ENCODE results near the gene RIOK2. TPM values are rescaled to one million over a fixed set of nuclear protein-coding genes. Genes with fewer than 3 reads are reported as not detected.
A peak's percentile ranks its signal among the peaks of the same experiment; 100 is the strongest.
"Not testable (repeated sequence)": the region's sequence is repeated elsewhere in the genome, so short reads cannot be mapped to it uniquely, and the experiment has no call there.

Gene RIOK2
- total RNA-seq (2014; rRNA removed; shearing (Covaris generic)), result 24.8 and 27.2 TPM in 2 replicates

DNA sequence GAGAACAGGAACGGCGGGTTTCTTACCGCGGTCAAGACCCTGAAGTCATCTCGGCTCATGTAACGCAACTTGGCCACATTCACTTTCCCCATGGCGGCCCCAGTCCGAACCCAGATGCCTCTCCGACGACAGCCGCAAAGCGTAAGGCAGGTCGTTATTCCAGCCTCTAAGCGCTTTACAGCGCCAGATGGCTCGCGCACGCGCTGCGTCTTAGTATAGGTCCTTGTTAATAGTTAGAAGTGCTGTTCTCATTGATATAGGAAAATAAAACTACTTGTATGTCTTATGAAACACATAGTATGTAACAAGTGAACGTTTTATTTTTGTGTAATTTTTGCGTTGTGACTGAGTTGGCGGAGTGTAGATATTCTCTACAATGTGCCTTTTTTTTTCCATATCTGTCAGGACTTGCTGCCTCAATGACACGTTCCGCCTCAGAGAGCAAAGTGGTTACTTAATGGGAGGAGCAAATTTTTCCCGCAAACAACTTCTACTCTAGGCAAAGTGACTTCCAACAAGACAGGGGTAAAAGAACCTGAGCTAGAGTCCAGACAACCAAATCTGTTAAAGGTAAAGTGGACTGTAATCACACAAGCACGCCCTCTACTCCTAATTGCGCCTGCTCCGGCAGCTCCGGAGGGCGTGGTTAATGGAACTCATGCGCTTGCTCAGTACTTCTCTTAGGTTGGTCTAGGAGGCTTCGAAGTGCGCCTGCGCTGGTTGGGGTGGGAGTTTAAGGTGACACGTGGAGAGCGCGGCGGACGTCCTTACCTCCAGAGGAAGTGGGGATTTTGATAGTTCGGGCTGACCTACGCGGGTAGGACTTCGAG lies at the start of gene RIOK2:
RIOK2 (minus strand) TSS at position 148 of the 830 bp plus-strand sequence; CDS start at position 92, 56 bp downstream.
- DNase-seq (ENCODE audit: low spot score), result peak; percentile 97

DNA sequence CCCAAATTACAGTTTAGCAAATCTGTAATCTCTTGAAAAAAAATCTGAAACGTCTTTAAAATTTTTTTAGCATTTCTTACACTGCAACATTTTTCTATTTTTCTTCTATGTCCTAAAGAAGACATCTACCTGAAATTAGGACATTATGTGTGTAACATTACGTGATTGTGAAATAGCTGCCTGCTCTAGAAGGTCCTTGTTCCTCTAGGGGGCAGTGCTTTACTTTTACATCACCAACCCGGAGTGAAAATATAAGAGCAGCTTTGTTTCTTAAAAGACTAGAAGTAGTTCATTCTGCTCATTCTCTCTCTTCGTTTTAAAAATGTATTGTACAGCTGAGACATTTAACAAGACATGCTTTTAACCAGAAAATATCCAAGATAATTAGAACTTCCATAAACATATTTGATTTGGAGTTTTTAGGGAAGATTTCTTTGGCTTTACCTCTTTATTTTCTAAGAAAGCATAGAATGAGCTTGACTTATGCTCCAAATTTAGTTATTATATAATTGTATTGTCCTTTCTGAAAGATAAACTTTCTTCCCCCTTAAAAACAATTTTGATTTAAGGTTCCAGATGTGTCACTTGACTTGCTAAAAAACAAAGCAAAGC lies 48.1 kb upstream of the RIOK2 start:
- peak; percentile 72 for DNase-seq (ENCODE audit: low spot score)

DNA sequence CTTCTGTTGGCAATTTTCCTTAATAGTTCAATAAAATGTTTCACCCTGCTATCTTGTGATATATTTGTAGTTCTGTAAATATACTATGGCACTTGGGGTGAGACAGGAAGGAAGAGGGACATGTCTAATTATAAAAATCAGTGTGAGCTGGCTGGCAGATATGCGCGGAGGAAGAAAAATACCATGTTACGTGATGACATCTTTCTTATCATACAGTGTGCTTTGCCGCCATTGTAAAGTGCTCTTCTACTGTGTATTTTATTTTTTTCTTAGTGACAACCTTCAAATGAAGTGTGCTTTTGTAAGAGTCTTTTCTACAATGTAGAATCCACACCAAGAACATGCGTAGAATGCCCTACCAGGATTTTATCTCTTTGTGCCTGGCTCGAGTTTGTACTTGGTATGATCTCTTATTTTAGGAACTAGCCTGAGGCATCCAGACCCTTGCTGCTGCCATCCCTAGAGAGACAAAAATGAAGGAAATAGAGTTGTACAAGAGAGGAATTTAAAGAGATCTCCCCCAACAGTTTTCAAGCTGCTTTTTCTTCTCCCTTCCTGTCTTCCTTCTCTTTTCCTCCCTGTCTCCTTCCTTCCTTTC lies 46.7 kb upstream of the RIOK2 start:
- DNase-seq (ENCODE audit: low spot score), result no peak

DNA sequence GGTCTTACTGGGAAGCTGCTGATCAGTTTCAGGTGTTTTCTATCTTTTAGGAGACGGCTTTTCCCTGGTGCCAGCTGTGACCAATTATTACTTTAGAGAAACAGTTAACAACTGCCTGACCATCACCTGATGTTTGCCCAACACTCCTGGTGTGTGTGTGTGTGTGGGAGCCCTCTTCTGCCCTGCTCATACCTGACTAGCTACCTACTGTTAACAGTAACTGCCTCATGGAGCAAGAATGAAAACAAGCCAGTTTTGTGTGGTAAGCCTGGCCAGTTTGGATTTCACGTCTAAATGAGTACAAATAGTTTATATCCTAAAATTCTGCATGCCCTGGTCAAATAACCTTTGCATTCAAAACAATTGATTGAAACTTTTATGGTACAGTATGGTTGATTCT lies 46.1 kb upstream of the RIOK2 start:
- no peak for DNase-seq (ENCODE audit: low spot score)

DNA sequence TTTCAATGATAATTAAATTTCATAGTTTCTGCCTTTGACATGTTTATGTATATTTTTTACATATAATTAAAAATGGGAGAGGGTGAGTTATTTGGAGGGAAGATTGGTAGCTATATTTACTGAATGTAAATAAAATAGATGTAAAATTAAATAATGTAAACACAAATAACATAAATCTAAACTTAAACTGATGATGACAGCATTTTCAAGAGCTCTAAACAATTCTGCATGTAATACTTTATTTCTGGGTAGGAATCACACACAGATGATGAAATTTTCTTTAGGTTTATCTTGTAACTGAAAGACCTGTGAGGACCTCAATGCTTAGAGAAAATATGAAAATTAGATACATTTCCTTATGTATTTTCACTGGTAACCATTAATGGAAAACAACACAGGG lies 42.2 kb upstream of the RIOK2 start:
- no peak for DNase-seq (ENCODE audit: low spot score)

DNA sequence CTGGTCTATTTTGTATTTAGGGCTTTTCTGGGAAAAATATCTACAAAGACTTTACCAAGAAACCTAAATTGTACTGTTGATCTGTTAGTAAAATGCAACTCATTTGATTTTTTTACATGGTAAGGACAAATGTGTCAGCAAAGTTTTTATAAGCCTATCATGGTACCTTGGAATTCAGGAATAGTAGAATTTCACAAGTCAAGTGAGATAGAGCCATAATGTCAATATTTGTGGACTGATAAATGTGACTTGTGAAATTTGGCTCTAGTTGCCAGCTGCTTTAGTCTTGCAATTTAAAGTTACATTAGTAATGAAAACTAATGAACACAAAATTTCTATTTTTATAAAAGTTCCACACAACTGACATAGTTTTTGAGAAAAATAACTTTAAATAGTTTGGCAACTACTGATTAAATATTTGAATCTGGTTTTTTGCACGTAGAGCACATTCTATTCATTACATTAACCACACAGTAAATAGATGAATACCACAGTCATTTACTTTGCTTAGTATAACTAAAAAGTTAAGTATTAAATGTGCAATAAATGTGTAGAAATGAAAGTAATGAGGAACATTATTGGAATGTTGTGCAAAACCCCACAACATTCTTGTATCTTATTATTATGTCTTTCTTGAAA lies 41.2 kb upstream of the RIOK2 start:
- no peak for DNase-seq (ENCODE audit: low spot score)

DNA sequence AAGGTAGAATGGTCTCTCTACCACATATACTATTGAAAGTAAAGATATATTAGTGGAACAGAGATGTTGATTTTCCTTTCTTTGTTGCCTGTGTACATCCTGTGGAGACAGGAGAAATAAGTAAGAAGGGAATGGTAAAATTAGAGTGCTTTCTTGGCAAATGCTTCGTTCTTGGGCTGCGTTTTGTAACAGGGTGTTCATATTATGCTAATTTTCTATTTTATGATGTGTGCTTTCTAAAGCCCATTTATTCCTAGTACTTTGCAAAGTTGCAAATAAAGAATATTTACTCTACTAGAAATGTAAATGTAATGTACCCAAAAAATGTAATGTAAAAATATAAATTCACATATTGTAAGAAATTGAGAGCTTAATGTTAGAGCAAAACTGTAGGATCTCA lies 40.5 kb upstream of the RIOK2 start:
- no peak for DNase-seq (ENCODE audit: low spot score)

DNA sequence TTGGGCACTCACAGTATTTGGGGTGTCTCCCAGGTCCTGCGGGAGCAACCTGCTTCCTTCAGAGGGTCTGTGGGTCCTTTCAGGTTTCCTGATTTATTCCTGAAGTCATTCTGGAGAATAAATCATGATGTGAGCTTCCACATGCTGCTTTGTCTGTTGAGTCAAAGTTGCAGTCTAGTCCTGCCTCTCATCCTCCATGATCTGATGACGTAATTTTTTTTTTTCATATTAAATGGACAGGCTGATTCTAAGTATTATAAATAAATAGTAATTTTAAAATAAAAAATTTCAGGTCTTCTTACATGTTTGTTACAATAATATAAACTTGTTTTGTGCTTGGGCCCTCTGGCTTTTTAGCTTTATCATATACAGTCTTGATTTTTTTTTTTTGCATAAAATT lies 26.3 kb upstream of the RIOK2 start:
- DNase-seq (ENCODE audit: low spot score), result no peak

DNA sequence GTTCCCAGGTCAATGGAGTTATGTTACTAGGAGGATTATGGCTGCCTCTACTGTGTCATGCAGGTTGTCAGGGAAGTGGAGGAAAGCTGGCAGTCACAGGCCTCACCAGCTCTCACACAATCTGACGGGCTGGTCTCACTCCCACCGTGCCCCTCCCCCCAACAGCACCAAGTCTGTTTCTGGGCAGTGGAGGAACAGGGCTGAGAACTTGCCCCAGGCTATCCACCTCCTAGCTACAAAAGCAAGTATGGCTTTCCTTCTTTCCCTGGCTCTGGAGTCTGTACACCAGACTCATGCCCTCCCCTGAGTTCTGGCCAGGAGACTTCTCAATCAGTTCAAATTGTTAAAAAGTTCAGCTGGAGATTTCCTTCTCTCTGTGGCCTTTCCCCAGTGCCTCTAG lies 25.7 kb upstream of the RIOK2 start:
- no peak for DNase-seq (ENCODE audit: low spot score)

DNA sequence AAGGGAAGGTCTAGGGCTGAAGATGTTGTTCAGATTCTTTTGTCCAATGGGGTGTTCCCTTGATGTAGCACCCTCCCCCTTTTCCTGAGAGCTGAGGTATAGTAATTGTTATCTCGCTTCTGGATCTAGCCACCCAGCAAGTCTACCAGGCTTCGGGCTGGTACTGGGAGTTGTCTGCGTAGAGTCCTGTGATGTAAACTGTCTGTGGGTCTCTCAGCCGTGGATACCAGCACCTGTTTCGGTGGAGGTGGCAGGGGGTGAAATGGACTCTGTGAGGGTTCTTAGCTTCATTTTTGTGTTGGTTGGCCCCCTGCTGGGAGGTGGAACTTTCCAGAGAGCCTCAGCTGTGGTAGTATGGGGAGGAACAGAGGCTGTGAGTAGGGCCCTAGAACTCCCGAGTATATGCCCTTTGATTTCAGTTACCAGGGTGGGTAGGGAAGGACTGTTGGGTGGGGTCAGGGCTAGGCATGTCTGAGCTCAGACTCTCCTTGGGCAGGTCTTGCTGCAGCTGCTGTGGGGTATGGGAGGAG lies 25.2 kb upstream of the RIOK2 start:
- no peak for DNase-seq (ENCODE audit: low spot score)

DNA sequence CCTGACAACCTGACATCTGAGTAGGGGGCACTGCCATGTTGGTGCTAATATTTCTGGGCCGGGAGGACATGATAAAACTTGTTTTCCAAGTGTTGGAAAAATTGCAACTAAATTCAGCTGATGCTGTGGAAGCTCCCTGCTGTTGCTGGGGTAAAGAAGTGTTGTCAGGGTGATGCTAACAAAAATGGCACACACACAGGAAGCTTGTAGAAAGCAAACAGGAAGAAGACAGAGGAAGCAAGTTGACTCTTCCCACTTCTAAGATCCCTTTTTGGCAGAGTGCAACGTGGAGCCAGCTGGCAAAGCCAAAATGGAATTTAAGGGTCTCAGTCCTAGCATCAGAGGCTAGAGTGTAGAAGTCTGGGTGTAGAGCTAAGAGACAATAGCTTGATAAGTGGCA lies 11.3 kb upstream of the RIOK2 start:
- DNase-seq (ENCODE audit: low spot score), result no peak

DNA sequence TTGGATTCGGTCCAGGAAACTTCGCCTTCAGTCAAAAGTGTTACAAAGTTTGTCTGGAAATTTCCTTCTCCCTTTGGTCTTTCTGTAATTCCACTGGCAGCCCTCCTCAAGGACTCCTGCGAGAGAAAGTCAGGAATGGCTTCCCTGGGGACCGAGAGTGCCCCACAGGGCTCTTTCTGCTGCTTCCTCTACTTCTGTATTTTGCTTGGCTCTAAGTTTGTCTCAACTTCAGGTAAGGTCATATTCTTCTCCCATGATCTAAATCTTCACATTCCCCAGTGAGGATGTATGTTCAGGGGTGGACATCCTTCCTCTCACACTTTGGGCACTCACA lies 10.3 kb upstream of the RIOK2 start:
- no peak for DNase-seq (ENCODE audit: low spot score)

DNA sequence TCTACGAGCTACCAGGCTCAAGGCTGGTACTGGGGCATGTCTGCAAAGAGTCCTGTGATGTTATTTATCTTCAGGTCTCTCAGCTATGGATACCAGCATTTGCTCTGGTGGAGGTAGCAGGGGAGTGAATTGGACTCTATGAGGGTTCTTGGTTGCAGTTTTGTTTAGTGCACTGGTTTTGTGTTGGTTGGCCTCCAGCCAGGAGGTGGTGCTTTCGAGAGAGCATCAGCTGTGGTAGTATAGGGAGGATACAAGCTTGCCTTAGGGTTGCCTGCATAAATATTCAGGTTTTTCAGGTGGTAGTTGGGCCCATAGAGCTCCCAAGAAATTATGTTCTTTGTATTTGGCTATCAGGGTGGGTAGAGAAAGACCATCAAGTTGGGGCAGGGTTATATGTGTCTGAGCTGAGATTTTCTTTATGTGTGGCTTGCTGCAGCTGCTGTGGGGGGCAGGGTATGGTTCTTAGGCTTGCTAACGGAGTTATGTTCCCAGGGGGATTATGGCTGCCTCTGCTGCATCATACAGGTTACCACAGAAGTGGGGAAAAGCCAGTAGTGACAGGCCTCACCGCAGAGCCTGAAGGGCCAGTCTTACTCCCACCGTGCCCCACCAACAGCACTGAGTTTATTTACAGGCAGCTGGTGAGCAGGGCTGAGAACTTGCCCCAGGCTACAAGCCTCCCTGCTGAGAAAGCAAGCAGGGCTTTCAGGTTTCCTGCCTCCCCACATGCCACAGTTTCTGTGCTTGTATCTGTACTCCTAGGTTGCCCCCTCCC lies 9.7 kb upstream of the RIOK2 start:
- DNase-seq (ENCODE audit: low spot score), result no peak

DNA sequence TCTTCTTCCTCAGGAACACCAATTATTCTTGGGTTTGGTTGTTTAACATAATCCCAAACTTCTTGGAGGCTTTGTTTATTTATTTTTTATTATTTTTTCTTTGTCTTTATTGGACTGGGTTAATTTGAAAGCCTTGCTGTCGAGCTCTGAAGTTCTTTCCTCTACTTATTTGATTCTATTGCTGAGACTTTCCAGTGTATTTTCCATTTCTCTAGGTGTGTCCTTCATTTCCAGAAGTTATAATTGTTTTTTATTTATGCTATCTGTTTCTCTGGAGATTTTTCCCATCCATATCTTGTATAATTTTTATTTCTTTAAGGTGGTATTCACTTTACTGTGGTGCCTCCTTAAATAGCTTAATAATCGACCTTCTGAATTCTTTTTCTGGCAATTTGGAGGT lies 8.8 kb upstream of the RIOK2 start:
- no peak for DNase-seq (ENCODE audit: low spot score)

DNA sequence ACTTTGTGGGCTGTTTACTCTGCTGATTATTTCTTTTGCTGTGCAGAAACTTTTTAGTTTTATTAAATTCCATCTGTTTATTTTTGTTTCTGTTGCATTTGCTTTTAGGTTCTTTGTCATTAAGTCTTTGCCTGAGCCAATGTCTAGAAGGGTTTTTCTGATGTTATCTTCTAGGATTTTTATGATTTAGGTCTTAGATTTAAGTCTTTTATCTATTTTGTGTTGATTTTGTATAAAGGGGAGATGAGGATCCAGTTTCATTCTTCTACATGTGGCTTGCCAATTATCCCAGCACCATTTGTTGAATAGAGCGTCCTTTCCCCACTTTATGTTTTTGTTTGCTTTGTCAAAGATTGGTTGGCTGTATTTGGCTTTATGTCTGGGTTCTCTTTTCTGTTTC lies 6.5 kb upstream of the RIOK2 start:
- DNase-seq (ENCODE audit: low spot score), result not testable (repeated sequence)

DNA sequence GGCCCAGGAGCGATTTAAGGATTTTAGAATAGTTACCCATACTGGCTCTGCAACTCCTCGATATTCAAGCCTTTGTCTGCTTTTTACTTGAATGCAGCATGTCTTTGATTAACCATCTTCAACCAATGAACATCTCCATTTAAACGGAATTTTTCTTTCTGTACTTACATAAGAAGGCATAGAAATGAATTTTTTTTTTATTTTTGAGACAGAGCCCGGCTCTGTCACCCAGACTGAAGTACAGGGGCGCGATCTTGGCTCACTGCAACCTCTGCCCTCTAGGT lies 825 bp upstream of the RIOK2 start:
- DNase-seq (ENCODE audit: low spot score), result no peak

DNA sequence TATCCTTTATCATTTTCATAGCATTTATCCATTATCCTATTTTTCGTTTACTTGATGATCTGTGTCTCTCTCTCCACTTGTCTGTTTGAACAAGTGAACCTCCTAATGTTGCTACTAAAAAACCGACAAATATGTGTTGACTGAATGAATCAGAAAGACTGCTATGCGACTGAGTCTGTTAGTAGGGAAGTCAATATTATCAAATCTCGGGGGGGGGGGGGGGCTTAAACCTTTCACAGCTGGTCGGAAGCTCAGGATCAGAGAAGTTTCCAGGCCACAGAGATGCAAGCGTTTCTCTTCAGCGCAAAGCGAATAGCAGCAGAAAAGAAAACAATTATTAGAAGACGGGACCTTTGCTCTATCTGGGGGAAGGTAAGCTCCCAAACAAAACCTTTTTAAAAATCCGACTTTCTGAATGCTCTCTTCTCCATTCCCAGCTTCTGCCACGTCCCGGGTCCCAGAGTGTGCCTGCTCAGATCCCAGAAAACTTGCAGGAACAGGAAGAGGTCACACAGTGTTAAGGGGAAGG lies 412 bp downstream of the RIOK2 start:
- DNase-seq (ENCODE audit: low spot score), result peak; percentile 9

DNA sequence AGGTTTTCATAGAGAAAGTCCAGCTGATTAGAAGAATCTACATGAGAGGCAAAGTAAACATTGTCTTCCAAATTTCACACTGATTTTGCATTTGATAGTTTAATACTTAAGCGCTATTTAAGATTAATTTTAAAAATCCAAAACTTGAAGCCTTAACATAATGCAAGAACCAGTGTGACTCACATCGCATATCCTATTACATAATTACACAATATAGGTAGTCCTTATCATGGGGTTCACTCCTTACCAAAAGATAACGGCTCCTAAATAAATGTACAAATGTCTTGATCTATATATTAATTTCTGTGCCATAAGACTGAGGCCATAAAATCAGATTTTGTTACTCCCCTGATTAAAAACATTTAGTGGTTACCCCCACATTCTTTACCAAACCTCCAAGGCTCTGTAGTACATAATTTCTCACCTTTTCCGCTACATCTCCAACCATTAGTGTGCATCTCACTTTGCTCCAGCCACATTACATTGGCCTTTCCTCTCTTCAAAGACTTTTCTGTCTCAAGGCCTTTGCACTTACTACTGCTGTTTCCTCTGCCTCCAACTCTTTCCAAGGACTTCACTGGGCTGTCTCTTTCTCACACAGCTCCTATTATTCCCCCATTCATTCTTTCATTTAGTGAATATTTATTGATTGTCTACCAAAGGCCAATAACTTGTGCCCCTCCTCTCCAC lies 1.0 kb downstream of the RIOK2 start:
- DNase-seq (ENCODE audit: low spot score), result no peak

DNA sequence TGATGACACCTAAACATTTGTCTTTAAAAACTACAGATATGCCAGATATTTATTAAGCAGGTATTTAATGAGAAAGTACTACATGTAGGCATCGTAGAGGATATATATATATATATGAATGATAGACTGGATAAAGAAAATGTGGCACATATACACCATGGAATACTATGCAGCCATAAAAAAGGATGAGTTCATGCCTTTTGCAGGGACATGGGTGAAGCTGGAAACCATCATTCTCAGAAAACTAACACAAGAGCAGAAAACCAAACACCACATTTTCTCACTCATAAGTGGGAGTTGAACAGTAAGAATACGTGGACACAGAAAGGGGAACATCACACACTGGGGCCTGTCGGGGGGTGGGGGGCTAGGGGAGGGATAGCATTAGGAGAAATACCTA lies 3.6 kb downstream of the RIOK2 start:
- DNase-seq (ENCODE audit: low spot score), result not testable (repeated sequence)

DNA sequence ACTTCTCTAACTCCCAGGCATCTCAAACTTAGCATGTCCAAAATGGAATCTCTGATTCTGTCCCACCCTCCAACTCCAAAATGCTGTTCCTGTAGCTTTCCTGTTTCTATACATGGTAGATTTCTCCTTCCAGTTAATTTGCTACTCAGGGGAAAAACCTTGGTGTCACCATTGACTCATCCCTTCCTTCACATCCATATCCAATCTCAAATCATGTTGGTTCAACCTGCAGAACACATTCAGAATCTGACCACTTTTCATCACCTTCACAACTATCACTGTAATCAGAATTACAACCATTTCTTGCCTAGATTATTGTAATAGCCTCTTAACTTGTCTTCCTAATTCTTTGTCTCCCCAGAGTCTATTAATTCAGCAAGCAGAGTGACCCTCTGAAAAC lies 10.8 kb downstream of the RIOK2 start:
- DNase-seq (ENCODE audit: low spot score), result no peak

DNA sequence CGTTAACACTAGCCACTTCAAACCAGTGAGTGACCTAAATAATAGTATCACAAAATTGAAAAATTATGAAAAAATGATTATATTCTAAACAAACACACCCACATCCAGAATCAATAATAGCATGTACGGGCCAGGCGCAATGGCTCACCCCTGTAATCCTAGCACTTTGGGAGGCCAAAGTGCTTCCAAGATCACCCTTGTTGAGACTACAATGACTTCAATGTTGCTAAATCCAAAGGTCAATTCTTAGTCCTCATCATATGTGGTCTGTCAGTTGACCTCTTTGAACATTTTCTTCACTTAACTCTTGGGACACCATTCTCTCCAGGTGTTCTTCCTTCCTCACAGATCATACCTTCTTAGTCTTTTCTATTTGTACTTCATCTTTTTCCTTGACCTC lies 11.3 kb downstream of the RIOK2 start:
- DNase-seq (ENCODE audit: low spot score), result no peak
